K562 (cell line): ENCODE results near the gene KIF26B. TPM values are rescaled to one million over a fixed set of nuclear protein-coding genes. Genes with fewer than 3 reads are reported as not detected.

Experiments used
- CBFA2T2 ChIP-seq: fragments of 450-650 bp; conservative IDR thresholded peaks from 2 replicates; pipeline ENCODE4 v1.6.1; 2017; ENCODE audit warnings: mild to moderate bottlenecking
- CSDE1 ChIP-seq, 2 experiments: fragments of 450-650 bp; IDR thresholded peaks; 2 replicates each; pipeline ENCODE4 v1.6.1; 2016; ENCODE audit warnings: mild to moderate bottlenecking in 1 of 2
- FOXM1 ChIP-seq, 2 experiments: fragments of 450-650 bp in 1 of 2; sonication (generic) in 1 of 2; formaldehyde crosslinking in 1 of 2; IDR thresholded peaks; 2 replicates each; pipeline versions ENCODE4 v1.6.1 to v1.9.0; 2017 to 2022; ENCODE audit warnings: low read depth in 2 of 2, mild to moderate bottlenecking in 2 of 2, missing genetic modification reagents in 1 of 2, moderate library complexity in 1 of 2
- HNRNPH1 ChIP-seq: fragments of 200-400 bp; formaldehyde crosslinking; optimal IDR thresholded peaks from 2 replicates; pipeline ENCODE3; 2017; ENCODE audit warnings: low read depth, mild to moderate bottlenecking, low read length, moderate library complexity
- HSF4 ChIP-seq: fragments of 250-450 bp; sonication (Bioruptor Pico); IDR thresholded peaks from 2 replicates; pipeline ENCODE4 v2.1.2; 2022; ENCODE audit warnings: mild to moderate bottlenecking, moderate library complexity, borderline replicate concordance
- POLR2G ChIP-seq: fragments of 200-400 bp; formaldehyde crosslinking; IDR thresholded peaks from 2 replicates; pipeline ENCODE4 v1.6.1; 2017; ENCODE audit warnings: low read depth, mild to moderate bottlenecking, antibody characterized with exemption, low read length, moderate library complexity
- PRPF4 ChIP-seq: fragments of 200-400 bp; formaldehyde crosslinking; IDR thresholded peaks from one replicate; pipeline ENCODE4 v1.6.1; 2017; ENCODE audit warnings: low read length, low read depth, mild to moderate bottlenecking; ENCODE audit not compliant: insufficient read depth, poor library complexity, severe bottlenecking
- RNF2 ChIP-seq: sonication (generic); IDR thresholded peaks from 2 replicates; pipeline ENCODE4 v1.6.1; 2016
- SAFB2 ChIP-seq: fragments of 200-400 bp; formaldehyde crosslinking; IDR thresholded peaks from 2 replicates; pipeline ENCODE4 v1.6.1; 2018; ENCODE audit warnings: borderline replicate concordance, low read length, low read depth, moderate library complexity; ENCODE audit not compliant: severe bottlenecking
- SIX5 ChIP-seq, 2 experiments: IDR thresholded peaks; 2 replicates each; pipeline ENCODE4 v1.6.1; 2011; ENCODE audit warnings: low read length in 2 of 2, borderline replicate concordance in 1 of 2, low read depth in 1 of 2, mild to moderate bottlenecking in 1 of 2, moderate library complexity in 1 of 2; ENCODE audit not compliant: insufficient read depth in 1 of 2
- SPI1 ChIP-seq: IDR thresholded peaks from 2 replicates; pipeline ENCODE4 v1.6.1; 2011; ENCODE audit warnings: low read depth, low read length, control low read depth, borderline replicate concordance
- TARDBP ChIP-seq: fragments of 450-650 bp; IDR thresholded peaks from 2 replicates; pipeline ENCODE4 v1.6.1; 2016
- ZKSCAN8 ChIP-seq: fragments of 200-800 bp; sonication (Bioruptor generic); IDR thresholded peaks from 2 replicates; pipeline ENCODE4 v1.6.1; 2016; ENCODE audit warnings: missing genetic modification characterization, missing compliant biosample characterization
- polyA plus RNA-seq, 8 experiments: library from polyadenylated mRNA; depleted of rRNA in 4 of 8; stranded (reverse) in 5 of 8; unstranded in 3 of 8; fragments of >200 nt; fragmentation: Nextera tagmentation in 2 of 8; fragmentation: Illumina TruSeq in 1 of 8; extraction: Ambion mirVana in 2 of 8; extraction: Trizol in 1 of 8; gene quantifications; 2 replicates each; pipeline versions ENCODE4 v1.2.1 to v1.2.3, GENCODE V29; 2011 to 2014; ENCODE audit warnings: inconsistent platforms in 1 of 8, missing spikeins in 1 of 8
- total RNA-seq, 7 experiments: library from RNA; depleted of rRNA in 6 of 7; stranded (reverse); fragments of >200 nt in 6 of 7; fragmentation: Illumina TruSeq in 2 of 7; extraction: Trizol in 2 of 7; gene quantifications; 2 replicates each; pipeline versions ENCODE4 v1.2.1 to v1.2.3, GENCODE V29; 2011 to 2021; ENCODE audit warnings: low replicate concordance in 1 of 7
- TF ChIP-seq, protein P1 (sequence below): fragments of 250-450 bp; sonication (Bioruptor Pico); IDR thresholded peaks from 2 replicates; pipeline ENCODE4 v1.8.0; 2022; ENCODE audit warnings: inconsistent platforms

Gene KIF26B
- total and polyA plus RNA-seq, 9 of the 15 experiments (the other 6 are each of a cell fraction or from before 2014, with no cell fraction given) = 0.02 to 0.08 (median 0.03) TPM; not detected in 6

DNA sequence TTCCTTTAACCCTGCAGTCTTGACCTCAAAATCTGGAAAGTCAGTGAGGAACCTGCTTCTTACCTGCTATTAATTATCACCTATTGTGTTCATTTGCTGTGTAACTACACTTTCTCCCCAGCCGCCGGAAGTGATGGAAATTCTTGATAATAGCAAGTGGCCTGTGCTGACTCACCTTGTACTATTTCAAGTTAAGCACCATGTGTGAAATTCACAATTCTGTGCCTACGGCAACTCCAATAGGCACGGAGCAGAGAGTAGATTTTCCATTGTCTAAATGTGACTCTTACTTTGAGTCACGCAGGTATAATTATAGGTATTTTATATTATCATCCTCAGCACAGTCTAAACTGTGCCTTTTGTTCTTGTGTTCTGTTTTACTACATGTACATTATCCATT lies 466.8 kb downstream of the KIF26B start (continued):
- TF ChIP-seq FOXM1 (IDR thresholded peaks at IDR 0.05; ENCODE audit: low read depth) (no peak), FOXM1 (CRISPR knock-in tag; IDR thresholded peaks at IDR 0.05; ENCODE audit: low read depth) (no peak), HSF4 (no peak), POLR2G (no peak), TARDBP (no peak), HNRNPH1 (no peak), RNF2 (no peak), SIX5 (IDR thresholded peaks at IDR 0.05; ENCODE audit: borderline replicate concordance in 1 of 2, insufficient read depth in 1 of 2, low read depth in 1 of 2, low read length in 2 of 2) (no peak), ZKSCAN8 (CRISPR knock-in tag) (no peak), CBFA2T2 (no peak), CSDE1 (IDR thresholded peaks at IDR 0.05) (no peak), PRPF4 (no peak), SPI1 (no peak), SAFB2 (no peak)
- TF ChIP-seq, protein P1, sequence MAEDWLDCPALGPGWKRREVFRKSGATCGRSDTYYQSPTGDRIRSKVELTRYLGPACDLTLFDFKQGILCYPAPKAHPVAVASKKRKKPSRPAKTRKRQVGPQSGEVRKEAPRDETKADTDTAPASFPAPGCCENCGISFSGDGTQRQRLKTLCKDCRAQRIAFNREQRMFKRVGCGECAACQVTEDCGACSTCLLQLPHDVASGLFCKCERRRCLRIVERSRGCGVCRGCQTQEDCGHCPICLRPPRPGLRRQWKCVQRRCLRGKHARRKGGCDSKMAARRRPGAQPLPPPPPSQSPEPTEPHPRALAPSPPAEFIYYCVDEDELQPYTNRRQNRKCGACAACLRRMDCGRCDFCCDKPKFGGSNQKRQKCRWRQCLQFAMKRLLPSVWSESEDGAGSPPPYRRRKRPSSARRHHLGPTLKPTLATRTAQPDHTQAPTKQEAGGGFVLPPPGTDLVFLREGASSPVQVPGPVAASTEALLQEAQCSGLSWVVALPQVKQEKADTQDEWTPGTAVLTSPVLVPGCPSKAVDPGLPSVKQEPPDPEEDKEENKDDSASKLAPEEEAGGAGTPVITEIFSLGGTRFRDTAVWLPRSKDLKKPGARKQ (CRISPR knock-in tag) = no peak
- TF ChIP-seq, all 486 proteins: peak for 7
